Fibroblast of lung (primary cell): ENCODE measurements around the gene PYGL.

Experiments used
- EZH2 ChIP-seq: IDR thresholded peaks from 2 replicates; pipeline ENCODE4 v1.5.1; 2012; ENCODE audit warnings: low read length, control low read depth, mild to moderate bottlenecking; ENCODE audit errors: missing control alignments
- TF ChIP-seq, protein P1 (sequence below), 2 donors: IDR thresholded peaks in 1 of 2; conservative IDR thresholded peaks in 1 of 2; 1 replicate in 1 of 2; 2 replicates in 1 of 2; pipeline ENCODE4 v1.5.1; 2011 to 2012; ENCODE audit warnings: low read length in 2 of 2, control low read depth in 1 of 2, inconsistent platforms in 1 of 2, low read depth in 1 of 2, mild to moderate bottlenecking in 1 of 2

DNA sequence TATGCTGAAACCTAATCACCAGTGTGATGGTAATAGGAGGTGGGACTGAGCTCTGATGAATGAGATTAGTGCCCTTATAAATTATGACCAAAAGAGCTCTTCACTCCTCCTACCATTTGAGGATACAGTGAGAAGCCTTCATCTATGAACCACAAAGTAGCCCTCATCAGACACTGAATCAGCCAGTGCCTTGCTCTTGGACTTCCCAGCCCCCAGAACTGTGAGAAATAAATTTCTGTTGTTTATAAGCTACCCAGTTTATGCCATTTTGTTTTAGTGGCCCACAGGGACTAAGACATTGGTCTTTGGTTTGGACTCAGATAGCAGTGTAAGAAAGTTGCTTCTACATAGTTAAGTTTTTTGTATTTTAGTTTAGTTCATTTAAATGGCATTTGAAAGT is 39.6 kb downstream of the PYGL start:
- TF ChIP-seq, protein P1, sequence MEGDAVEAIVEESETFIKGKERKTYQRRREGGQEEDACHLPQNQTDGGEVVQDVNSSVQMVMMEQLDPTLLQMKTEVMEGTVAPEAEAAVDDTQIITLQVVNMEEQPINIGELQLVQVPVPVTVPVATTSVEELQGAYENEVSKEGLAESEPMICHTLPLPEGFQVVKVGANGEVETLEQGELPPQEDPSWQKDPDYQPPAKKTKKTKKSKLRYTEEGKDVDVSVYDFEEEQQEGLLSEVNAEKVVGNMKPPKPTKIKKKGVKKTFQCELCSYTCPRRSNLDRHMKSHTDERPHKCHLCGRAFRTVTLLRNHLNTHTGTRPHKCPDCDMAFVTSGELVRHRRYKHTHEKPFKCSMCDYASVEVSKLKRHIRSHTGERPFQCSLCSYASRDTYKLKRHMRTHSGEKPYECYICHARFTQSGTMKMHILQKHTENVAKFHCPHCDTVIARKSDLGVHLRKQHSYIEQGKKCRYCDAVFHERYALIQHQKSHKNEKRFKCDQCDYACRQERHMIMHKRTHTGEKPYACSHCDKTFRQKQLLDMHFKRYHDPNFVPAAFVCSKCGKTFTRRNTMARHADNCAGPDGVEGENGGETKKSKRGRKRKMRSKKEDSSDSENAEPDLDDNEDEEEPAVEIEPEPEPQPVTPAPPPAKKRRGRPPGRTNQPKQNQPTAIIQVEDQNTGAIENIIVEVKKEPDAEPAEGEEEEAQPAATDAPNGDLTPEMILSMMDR (conservative IDR thresholded peaks at IDR 0.05 in 1 of 2, IDR thresholded peaks at IDR 0.05 in 1 of 2; ENCODE audit: low read depth in 1 of 2, low read length in 2 of 2), result no peak
- TF ChIP-seq EZH2, result no peak
